Activated CD4-positive, alpha-beta T cell treated with anti-CD3 and anti-CD28 coated beads, Interleukin-2, Interleukin-6, amounts not matched to agents 100 ng/mL and 50 ng/mL, durations not matched to agents 16 hours and 8 hours (primary cell): ENCODE measurements around the gene SPATS2L.

Experiments used
- DNase-seq: peaks from one replicate; pipeline ENCODE4 v3.0.0-alpha.2; 2020

SPATS2L gene

GRCh38 chr2:200379481-200380090, 73.1 kb downstream of the SPATS2L start:
- DNase-seq = no peak

DNA sequence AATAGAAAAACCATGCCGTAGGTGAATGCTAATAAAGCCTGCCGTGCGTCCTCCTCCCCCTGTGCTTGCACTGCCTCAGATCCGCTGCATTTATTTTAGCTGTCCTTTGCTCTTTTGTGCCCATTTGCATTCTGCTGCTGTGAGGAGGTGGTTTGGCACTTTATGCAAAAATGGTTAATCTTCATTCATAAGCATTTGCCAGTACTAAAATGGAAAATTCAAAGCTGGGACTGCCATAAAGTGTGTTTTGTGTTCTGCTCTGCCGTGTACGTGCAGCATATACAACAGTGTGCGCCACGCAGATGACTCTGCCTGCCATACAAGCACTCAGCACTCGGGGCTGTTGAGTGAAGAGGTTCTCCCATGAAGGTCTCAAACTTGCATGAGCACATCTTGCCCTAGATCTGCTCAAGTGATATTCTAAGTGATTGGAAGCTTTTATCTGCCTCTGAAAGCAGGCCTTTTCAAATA, 73.6 kb downstream of the SPATS2L start:
- no peak for DNase-seq

GRCh38 chr2:200380833-200381542, 74.5 kb downstream of the SPATS2L start:
- DNase-seq = no peak

GRCh38 chr2:200382874-200383273, 76.4 kb downstream of the SPATS2L start:
- DNase-seq = no peak

DNA sequence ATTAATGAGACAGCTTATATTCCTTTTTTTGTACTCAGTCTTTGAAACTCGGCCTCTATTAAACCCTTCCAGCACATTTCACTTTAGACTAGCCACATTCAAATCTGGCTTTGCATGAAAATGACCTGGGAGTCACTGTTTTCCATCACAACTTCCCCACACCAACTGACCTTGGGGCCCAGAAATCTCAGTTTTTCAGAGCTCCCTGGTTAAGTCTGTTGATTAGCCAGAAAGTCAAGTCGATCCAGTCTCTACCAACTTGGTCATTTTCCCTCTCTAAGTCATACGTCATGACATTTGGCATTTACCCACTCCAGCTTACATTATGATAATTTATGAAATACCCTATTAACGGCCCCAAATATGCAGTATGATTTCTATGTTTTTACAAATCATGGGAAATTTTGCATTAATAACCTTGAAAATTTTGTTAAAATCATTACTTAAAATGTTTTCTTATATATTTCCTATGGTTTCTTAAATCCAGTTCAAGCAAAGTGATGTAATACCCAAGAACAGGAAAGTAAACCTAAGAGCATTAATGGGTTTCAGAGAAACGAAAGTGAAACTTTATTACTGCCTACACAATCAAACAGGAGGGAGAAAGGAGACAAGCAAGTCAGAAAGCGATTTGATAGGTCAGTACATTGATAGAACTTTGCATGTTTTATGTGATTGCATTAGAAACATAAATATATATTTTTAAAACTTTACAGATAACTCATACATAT, 77.1 kb downstream of the SPATS2L start:
- peak; percentile 53 for DNase-seq

- no peak for DNase-seq
Observed at GRCh38 chr2:200385063-200385635, 78.7 kb downstream of the SPATS2L start.

- DNase-seq = no peak
Observed at GRCh38 chr2:200393191-200393590, 86.7 kb downstream of the SPATS2L start.

GRCh38 chr2:200394045-200394444, 87.6 kb downstream of the SPATS2L start:
- DNase-seq = no peak

GRCh38 chr2:200396781-200397242, 90.3 kb downstream of the SPATS2L start:
- DNase-seq = no peak

DNA sequence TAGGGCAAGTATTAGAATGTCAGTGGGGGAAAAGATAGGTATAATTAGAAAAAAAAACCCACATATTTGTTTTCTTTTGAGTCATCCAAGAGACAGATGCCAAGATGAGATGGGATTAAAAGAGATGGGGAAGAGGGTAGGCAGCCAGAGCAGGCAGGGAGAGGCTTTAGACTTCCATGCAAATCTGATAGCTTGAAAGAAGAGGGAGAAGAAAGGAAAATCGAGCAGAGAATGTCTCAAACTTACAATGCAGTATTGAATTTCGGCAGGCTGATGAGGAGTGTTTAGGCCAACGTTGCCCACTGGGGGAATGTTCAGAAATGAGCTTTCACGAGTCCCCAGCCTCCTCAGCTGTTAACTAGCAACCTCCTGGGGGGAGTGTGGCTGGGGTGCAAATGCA, 91.3 kb downstream of the SPATS2L start:
- DNase-seq = no peak

GRCh38 chr2:200399046-200399445, 92.6 kb downstream of the SPATS2L start:
- no peak for DNase-seq

DNA sequence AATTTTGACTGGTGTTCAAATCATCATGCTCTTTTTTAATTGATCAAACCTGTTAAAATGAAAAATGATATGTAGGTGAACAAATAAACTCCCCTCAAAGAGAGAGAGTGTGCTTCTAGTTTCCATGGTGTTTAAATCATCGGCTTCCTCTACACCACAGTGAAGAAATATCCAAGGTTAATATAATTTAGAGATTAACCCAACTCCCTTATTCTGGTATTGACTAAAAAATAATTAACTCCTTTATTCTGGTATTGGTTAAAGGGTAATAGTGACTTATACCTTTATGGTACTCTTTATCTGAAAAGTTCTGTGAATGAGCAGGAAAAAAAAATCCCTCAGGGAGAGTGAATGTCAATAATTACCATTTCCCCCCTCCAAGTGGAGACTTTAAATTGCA, 93.1 kb downstream of the SPATS2L start:
- no peak for DNase-seq

DNA sequence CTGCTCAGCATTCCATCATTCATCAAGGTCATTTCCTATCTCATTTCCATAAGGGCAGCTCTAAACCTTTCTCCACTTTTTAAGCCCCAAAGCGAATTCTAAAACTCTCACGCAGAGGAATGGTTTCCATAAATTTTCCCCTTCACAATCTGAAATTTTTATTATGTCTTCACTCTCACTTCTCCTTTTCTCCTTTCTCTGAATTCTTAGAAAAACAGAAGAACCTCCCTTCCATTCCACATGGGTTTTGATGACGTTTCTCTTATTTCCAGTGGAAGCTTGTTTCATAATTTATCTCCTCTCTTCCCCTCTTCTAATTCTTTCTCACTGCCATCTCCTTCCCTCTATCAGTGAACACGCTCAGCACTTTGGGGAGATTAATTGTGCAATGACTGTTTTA, 97.3 kb downstream of the SPATS2L start:
- no peak for DNase-seq

GRCh38 chr2:200404615-200405014, 98.1 kb downstream of the SPATS2L start:
- DNase-seq = no peak

GRCh38 chr2:200405599-200406298, 99.3 kb downstream of the SPATS2L start:
- peak; percentile 69 for DNase-seq

GRCh38 chr2:200406379-200406778, 99.9 kb downstream of the SPATS2L start:
- no peak for DNase-seq

DNA sequence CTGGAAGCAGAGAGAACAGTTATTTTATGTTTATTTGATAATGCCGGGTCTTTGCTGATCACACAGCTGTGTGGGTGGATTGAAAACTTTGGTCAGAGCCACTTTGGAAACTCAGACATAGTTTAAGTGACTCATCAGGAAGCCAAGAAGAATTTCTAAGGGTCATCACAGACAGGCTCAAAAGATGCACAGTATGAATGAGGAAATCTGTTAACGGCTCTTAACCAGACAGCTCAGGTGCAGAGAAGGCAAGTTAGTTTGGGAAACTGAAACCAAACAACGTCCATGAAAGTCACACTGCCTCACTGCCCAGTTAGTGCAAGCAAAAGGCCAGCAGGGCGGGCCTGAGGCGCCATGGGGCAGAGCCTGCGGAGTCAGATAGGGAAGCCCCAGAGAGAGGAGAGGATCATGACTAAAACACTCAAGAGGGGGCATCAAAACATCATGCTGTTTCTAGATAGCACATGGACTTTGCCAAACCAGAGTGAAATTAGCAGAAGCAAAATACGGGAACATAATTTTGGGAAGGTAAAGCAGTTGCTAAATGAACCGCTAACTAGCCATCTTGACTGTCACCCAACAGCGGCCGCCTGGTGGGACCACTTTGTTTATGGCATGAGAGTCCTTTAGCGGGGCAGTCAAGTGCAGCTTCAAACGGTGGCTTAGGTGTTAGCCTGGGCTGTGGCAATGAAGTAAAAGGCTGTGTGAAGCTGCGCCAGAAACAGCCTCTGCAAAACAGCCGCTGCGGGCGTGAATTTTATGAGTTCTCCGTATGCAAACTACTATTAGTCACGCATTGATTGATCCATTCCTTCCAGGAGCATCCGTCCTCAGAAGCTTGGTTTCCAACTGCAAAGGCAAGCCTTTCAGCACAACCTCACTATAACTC, 102.2 kb downstream of the SPATS2L start:
- peak; percentile 21 for DNase-seq

GRCh38 chr2:200411831-200412230, 105.3 kb downstream of the SPATS2L start:
- DNase-seq = no peak

- DNase-seq = no peak
Observed at GRCh38 chr2:200414367-200414766, 107.9 kb downstream of the SPATS2L start.

GRCh38 chr2:200415455-200415854, 109.0 kb downstream of the SPATS2L start:
- no peak for DNase-seq

DNA sequence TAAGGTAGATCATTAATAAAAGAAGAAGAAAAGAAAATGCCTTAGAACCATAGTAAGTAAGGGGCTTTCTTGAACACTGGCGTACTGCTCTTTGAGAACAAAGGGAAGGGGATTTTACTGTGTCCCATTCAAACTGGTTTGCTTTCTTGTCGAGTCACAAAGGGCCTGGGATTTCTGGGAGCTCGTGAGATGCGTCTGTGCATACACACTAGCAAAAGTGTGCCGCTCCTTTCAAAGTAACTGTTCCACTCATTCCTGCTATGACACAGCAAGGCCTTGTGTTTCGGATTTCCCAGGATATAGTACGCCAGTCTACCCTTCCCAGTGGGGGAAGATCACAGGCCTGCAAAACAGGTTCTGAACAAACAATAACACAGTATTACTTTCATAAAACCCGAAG, 110.4 kb downstream of the SPATS2L start:
- no peak for DNase-seq

DNA sequence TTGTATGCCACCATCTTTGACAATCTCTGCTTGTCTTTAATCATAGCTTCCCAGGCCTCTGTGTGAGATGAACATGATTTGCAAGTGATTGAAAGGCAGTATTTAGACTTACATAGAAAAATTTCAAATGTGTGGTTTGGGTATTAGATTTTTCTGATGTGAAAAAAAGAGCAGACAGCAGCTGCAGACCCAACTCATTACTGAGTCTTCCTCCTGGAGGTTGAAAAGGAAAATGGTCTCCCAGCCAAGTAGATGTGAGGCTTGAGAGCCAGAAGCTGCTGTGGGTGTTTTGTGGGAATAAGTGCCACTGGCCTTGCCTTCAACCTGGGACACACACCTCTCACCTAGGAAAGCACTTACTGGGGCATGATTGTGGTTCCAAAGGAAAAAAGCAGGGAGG, 110.9 kb downstream of the SPATS2L start:
- no peak for DNase-seq
